GM23338 (cell line): ENCODE data around the gene RPS2. TPM values are rescaled to one million over a fixed set of nuclear protein-coding genes. Genes with fewer than 3 reads are reported as not detected.

Experiments
- ATAC-seq: fragments of 200-7000 bp; cut with Tn5 transposase; 3 replicates; pipeline ENCODE4 v1.9.1; 2020
- DNase-seq: peaks from one replicate; pipeline ENCODE4 v3.0.0-alpha.2; 2015; ENCODE audit warnings: low spot score
- H2AFZ ChIP-seq: fragments of 200-600 bp; sonication (generic); 2 replicates; pipeline ENCODE4 v1.8.0; 2016; ENCODE audit warnings: antibody characterized with exemption, mild to moderate bottlenecking, moderate library complexity
- H3F3A ChIP-seq: fragments of 200-600 bp; sonication (generic); replicated peaks from 2 replicates; pipeline ENCODE4 v1.8.0; 2017; ENCODE audit warnings: antibody characterized with exemption, mixed run types, low read depth
- H3K27ac ChIP-seq: fragments of 200-600 bp; sonication (generic); 2 replicates; pipeline ENCODE4 v1.6.1; 2016; ENCODE audit warnings: low read depth
- H3K27me3 ChIP-seq: fragments of 200-600 bp; sonication (generic); 2 replicates; pipeline ENCODE4 v1.8.0; 2016; ENCODE audit warnings: mild to moderate bottlenecking, mixed run types, moderate library complexity; ENCODE audit not compliant: insufficient read depth
- H3K36me3 ChIP-seq: fragments of 200-600 bp; sonication (generic); 2 replicates; pipeline ENCODE4 v1.8.0; 2016; ENCODE audit warnings: mild to moderate bottlenecking; ENCODE audit not compliant: insufficient read depth
- H3K4me1 ChIP-seq: fragments of 200-600 bp; sonication (generic); 2 replicates; pipeline ENCODE4 v1.8.0; 2016; ENCODE audit warnings: mild to moderate bottlenecking, moderate library complexity; ENCODE audit not compliant: insufficient read depth
- H3K4me2 ChIP-seq: fragments of 200-600 bp; sonication (generic); 2 replicates; pipeline ENCODE4 v1.7.1; 2017; ENCODE audit warnings: mixed run types
- H3K4me3 ChIP-seq: fragments of 200-600 bp; sonication (generic); 2 replicates; pipeline ENCODE4 v1.6.1; 2016; ENCODE audit warnings: mixed run types
- H3K79me2 ChIP-seq: fragments of 200-600 bp; sonication (generic); replicated peaks from 2 replicates; pipeline ENCODE4 v1.8.0; 2017; ENCODE audit warnings: mild to moderate bottlenecking; ENCODE audit not compliant: insufficient read depth
- H3K9me2 ChIP-seq: fragments of 200-600 bp; sonication (generic); 2 replicates; pipeline ENCODE4 v1.8.0; 2017; ENCODE audit not compliant: insufficient read depth
- H4K20me1 ChIP-seq: fragments of 200-600 bp; sonication (generic); replicated peaks from 2 replicates; pipeline ENCODE4 v1.8.0; 2017; ENCODE audit warnings: mild to moderate bottlenecking; ENCODE audit not compliant: insufficient read depth
- H3K27ac Mint-ChIP-seq: 2 replicates; pipeline ENCODE4 v1.8.0; 2020; ENCODE audit warnings: inconsistent platforms, mild to moderate bottlenecking, moderate library complexity, mixed read lengths
- H3K27me3 Mint-ChIP-seq: 3 replicates; pipeline ENCODE4 v1.8.0; 2022; ENCODE audit warnings: low read depth, mild to moderate bottlenecking, moderate library complexity, mixed read lengths, inconsistent platforms; ENCODE audit not compliant: insufficient read depth, poor library complexity
- H3K36me3 Mint-ChIP-seq: 3 replicates; pipeline ENCODE4 v1.8.0; 2021; ENCODE audit warnings: low read depth, mild to moderate bottlenecking, inconsistent platforms, moderate library complexity, mixed read lengths
- H3K4me1 Mint-ChIP-seq: 3 replicates; pipeline ENCODE4 v1.8.0; 2020; ENCODE audit warnings: mild to moderate bottlenecking, inconsistent platforms, mixed read lengths
- H3K4me3 Mint-ChIP-seq: 3 replicates; pipeline ENCODE4 v1.8.0; 2021; ENCODE audit warnings: moderate library complexity, mild to moderate bottlenecking, inconsistent platforms, mixed read lengths
- H3K9me3 Mint-ChIP-seq: 3 replicates; pipeline ENCODE4 v1.8.0; 2020; ENCODE audit warnings: moderate library complexity, mild to moderate bottlenecking, inconsistent platforms, mixed read lengths
- CREB1 ChIP-seq: fragments of 250-450 bp; sonication (Bioruptor Pico); IDR thresholded peaks from 2 replicates; pipeline ENCODE4 v1.5.0; 2020; ENCODE audit warnings: low read depth, mild to moderate bottlenecking, moderate library complexity
- EZH2 ChIP-seq: fragments of 200-600 bp; sonication (generic); IDR thresholded peaks from one replicate; pipeline ENCODE4 v1.8.0; 2017; ENCODE audit warnings: antibody characterized with exemption, mild to moderate bottlenecking, low read depth; ENCODE audit not compliant: unreplicated experiment
- EZH2phosphoT487 ChIP-seq: fragments of 200-600 bp; sonication (generic); IDR thresholded peaks from one replicate; pipeline ENCODE4 v1.8.1; 2018; ENCODE audit warnings: antibody characterized with exemption; ENCODE audit not compliant: unreplicated experiment
- JUNB ChIP-seq: IDR thresholded peaks from one replicate; pipeline ENCODE4 v1.6.1; 2016; ENCODE audit warnings: antibody characterized with exemption; ENCODE audit not compliant: unreplicated experiment
- NANOG ChIP-seq: IDR thresholded peaks from 2 replicates; pipeline ENCODE4 v1.6.1; 2016; ENCODE audit warnings: antibody characterized with exemption, borderline replicate concordance
- POLR2AphosphoS5 ChIP-seq: IDR thresholded peaks from 2 replicates; pipeline ENCODE4 v1.6.1; 2016; ENCODE audit warnings: antibody characterized with exemption, low read depth
- REST ChIP-seq: IDR thresholded peaks from one replicate; pipeline ENCODE4 v1.6.1; 2018; ENCODE audit warnings: antibody characterized with exemption; ENCODE audit not compliant: unreplicated experiment
- STAT1 ChIP-seq: IDR thresholded peaks from one replicate; pipeline ENCODE4 v1.6.1; 2016; ENCODE audit warnings: antibody characterized with exemption; ENCODE audit not compliant: unreplicated experiment
- ZNF114 ChIP-seq: fragments of 250-450 bp; sonication (Bioruptor Pico); IDR thresholded peaks from 2 replicates; pipeline ENCODE4 v1.5.0; 2020; ENCODE audit warnings: mild to moderate bottlenecking, moderate library complexity
- ZNF331 ChIP-seq: fragments of 250-450 bp; sonication (Bioruptor Pico); IDR thresholded peaks from 2 replicates; pipeline ENCODE4 v1.5.0; 2020; ENCODE audit warnings: low read depth, mild to moderate bottlenecking, moderate library complexity
- polyA plus RNA-seq: library from polyadenylated mRNA; unstranded; fragments of >200 nt; fragmentation: Nextera tagmentation; extraction: Ambion mirVana; gene quantifications from 2 replicates; pipeline ENCODE4 v1.2.1, GENCODE V29; 2016
- total RNA-seq: library from RNA; depleted of rRNA; stranded (reverse); fragments of >200 nt; shearing (Covaris generic); gene quantifications from 2 replicates; pipeline ENCODE4 v1.2.3, GENCODE V29; 2014
- TF ChIP-seq, protein P1 (sequence below): IDR thresholded peaks from 2 replicates; pipeline ENCODE4 v1.6.1; 2016; ENCODE audit warnings: antibody characterized with exemption
- TF ChIP-seq, protein P2 (sequence below): fragments of 250-450 bp; sonication (Bioruptor Pico); IDR thresholded peaks from 2 replicates; pipeline ENCODE4 v1.5.0; 2020; ENCODE audit warnings: mild to moderate bottlenecking, moderate library complexity
- TF ChIP-seq, protein P3 (sequence below), 2 experiments: fragments of 200-600 bp in 1 of 2; sonication (generic) in 1 of 2; conservative IDR thresholded peaks; 2 replicates each; pipeline versions ENCODE4 v1.5.1 to v1.6.1; 2016 to 2017; ENCODE audit warnings: antibody characterized with exemption in 2 of 2, low read depth in 2 of 2, mild to moderate bottlenecking in 2 of 2, moderate library complexity in 1 of 2

Gene RPS2
- total and polyA plus RNA-seq, 2 experiments from 2014 or later: 3,786 to 3,992 TPM

DNA sequence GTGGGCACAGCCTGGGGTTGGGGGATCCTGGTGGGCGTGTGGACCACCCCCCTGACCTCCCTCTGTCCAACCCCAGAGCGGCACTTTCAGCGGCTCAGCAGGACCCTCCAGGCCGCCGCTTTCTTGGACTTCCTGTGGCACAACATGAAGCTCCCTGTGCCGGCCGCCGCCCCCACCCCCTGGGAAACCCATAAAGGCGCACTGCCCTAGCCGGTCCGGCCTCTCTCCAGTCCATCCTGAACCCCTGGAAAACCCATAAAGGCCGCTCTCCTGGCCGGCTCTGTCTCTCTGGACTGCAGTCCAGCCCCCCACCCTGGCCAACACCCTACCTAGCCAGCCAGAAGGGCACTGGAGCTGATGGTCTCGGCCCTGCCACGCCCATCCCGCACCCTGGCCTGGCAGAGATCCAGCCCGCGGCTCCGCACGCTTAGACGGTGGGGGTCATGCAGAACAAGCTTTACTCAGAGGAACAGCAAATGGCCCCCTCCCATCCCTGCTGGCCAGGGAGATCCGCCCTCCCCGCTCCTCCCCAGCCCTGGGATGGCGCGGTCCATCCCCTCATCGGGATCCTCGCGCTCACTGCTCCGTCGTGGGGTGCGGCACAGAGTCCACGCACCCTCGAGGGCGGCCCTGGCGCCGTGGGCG is 14.0 kb upstream of the RPS2 start:
- H3K27ac ChIP-seq: no peak overlapping the region
- peak overlapping the region; percentile 89 for H3K4me2 ChIP-seq
- H3K79me2 ChIP-seq: peaks cover 2% of the 10 kb centered on the region
- TF ChIP-seq ZNF331 (no peak), EZH2 (no peak), REST (no peak), NANOG (no peak), JUNB (no peak), EZH2phosphoT487 (no peak), CREB1 (CRISPR knock-in tag) (no peak), STAT1 (no peak), POLR2AphosphoS5 (no peak), ZNF114 (CRISPR knock-in tag) (no peak)
- TF ChIP-seq, protein P1, sequence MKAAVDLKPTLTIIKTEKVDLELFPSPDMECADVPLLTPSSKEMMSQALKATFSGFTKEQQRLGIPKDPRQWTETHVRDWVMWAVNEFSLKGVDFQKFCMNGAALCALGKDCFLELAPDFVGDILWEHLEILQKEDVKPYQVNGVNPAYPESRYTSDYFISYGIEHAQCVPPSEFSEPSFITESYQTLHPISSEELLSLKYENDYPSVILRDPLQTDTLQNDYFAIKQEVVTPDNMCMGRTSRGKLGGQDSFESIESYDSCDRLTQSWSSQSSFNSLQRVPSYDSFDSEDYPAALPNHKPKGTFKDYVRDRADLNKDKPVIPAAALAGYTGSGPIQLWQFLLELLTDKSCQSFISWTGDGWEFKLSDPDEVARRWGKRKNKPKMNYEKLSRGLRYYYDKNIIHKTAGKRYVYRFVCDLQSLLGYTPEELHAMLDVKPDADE: no peak
- TF ChIP-seq, protein P2, sequence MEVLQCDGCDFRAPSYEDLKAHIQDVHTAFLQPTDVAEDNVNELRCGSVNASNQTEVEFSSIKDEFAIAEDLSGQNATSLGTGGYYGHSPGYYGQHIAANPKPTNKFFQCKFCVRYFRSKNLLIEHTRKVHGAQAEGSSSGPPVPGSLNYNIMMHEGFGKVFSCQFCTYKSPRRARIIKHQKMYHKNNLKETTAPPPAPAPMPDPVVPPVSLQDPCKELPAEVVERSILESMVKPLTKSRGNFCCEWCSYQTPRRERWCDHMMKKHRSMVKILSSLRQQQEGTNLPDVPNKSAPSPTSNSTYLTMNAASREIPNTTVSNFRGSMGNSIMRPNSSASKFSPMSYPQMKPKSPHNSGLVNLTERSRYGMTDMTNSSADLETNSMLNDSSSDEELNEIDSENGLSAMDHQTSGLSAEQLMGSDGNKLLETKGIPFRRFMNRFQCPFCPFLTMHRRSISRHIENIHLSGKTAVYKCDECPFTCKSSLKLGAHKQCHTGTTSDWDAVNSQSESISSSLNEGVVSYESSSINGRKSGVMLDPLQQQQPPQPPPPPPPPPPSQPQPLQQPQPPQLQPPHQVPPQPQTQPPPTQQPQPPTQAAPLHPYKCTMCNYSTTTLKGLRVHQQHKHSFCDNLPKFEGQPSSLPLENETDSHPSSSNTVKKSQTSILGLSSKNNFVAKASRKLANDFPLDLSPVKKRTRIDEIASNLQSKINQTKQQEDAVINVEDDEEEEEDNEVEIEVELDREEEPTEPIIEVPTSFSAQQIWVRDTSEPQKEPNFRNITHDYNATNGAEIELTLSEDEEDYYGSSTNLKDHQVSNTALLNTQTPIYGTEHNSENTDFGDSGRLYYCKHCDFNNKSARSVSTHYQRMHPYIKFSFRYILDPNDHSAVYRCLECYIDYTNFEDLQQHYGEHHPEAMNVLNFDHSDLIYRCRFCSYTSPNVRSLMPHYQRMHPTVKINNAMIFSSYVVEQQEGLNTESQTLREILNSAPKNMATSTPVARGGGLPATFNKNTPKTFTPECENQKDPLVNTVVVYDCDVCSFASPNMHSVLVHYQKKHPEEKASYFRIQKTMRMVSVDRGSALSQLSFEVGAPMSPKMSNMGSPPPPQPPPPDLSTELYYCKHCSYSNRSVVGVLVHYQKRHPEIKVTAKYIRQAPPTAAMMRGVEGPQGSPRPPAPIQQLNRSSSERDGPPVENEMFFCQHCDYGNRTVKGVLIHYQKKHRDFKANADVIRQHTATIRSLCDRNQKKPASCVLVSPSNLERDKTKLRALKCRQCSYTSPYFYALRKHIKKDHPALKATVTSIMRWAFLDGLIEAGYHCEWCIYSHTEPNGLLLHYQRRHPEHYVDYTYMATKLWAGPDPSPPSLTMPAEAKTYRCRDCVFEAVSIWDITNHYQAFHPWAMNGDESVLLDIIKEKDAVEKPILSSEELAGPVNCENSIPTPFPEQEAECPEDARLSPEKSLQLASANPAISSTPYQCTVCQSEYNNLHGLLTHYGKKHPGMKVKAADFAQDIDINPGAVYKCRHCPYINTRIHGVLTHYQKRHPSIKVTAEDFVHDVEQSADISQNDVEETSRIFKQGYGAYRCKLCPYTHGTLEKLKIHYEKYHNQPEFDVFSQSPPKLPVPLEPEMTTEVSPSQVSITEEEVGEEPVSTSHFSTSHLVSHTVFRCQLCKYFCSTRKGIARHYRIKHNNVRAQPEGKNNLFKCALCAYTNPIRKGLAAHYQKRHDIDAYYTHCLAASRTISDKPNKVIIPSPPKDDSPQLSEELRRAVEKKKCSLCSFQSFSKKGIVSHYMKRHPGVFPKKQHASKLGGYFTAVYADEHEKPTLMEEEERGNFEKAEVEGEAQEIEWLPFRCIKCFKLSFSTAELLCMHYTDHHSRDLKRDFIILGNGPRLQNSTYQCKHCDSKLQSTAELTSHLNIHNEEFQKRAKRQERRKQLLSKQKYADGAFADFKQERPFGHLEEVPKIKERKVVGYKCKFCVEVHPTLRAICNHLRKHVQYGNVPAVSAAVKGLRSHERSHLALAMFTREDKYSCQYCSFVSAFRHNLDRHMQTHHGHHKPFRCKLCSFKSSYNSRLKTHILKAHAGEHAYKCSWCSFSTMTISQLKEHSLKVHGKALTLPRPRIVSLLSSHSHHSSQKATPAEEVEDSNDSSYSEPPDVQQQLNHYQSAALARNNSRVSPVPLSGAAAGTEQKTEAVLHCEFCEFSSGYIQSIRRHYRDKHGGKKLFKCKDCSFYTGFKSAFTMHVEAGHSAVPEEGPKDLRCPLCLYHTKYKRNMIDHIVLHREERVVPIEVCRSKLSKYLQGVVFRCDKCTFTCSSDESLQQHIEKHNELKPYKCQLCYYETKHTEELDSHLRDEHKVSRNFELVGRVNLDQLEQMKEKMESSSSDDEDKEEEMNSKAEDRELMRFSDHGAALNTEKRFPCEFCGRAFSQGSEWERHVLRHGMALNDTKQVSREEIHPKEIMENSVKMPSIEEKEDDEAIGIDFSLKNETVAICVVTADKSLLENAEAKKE (CRISPR knock-in tag): no peak
- TF ChIP-seq, protein P3, sequence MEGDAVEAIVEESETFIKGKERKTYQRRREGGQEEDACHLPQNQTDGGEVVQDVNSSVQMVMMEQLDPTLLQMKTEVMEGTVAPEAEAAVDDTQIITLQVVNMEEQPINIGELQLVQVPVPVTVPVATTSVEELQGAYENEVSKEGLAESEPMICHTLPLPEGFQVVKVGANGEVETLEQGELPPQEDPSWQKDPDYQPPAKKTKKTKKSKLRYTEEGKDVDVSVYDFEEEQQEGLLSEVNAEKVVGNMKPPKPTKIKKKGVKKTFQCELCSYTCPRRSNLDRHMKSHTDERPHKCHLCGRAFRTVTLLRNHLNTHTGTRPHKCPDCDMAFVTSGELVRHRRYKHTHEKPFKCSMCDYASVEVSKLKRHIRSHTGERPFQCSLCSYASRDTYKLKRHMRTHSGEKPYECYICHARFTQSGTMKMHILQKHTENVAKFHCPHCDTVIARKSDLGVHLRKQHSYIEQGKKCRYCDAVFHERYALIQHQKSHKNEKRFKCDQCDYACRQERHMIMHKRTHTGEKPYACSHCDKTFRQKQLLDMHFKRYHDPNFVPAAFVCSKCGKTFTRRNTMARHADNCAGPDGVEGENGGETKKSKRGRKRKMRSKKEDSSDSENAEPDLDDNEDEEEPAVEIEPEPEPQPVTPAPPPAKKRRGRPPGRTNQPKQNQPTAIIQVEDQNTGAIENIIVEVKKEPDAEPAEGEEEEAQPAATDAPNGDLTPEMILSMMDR (conservative IDR thresholded peaks at IDR 0.05; ENCODE audit: low read depth in 2 of 2): no peak
- H2AFZ ChIP-seq: no peak overlapping the region
- H3K4me1 ChIP-seq: peaks cover 16% of the 10 kb centered on the region
- H3K9me2 ChIP-seq: no peaks in the 10 kb centered on the region
- H3F3A ChIP-seq: peaks cover 23% of the 10 kb centered on the region
- H4K20me1 ChIP-seq: no peaks in the 10 kb centered on the region; the same call in none of the 2 replicates
- Mint-ChIP-seq H3K4me3 (peak overlapping the region; percentile 38; the same call in 2 of the 3 replicates), H3K27me3 (peaks cover 44% of the 10 kb centered on the region), H3K36me3 (peaks cover 11% of the 10 kb centered on the region; the same call in 2 of the 3 replicates), H3K27ac (no peak overlapping the region), H3K4me1 (peaks cover 19% of the 10 kb centered on the region), H3K9me3 (no peaks in the 10 kb centered on the region)
- peak overlapping the region; percentile 68 for H3K4me3 ChIP-seq
- H3K36me3 ChIP-seq: no peaks in the 10 kb centered on the region
- DNase-seq (peak; percentile 59), ATAC-seq (peak; percentile 10)
- H3K27me3 ChIP-seq: peaks cover 36% of the 10 kb centered on the region
